NOMO-1 treated with DMSO at 0.1 percent for 48 hours (cell line): ENCODE measurements around the gene LRRC2.
A peak's percentile ranks its signal among the peaks of the same experiment; 100 is the strongest.
"Not testable (repeated sequence)": the region's sequence is repeated elsewhere in the genome, so short reads cannot be mapped to it uniquely, and the experiment has no call there.

Experiments used
- DNase-seq: peaks from one replicate; lab custom pipeline; 2025; ENCODE audit not compliant: unreplicated experiment; lab: John Stamatoyannopoulos, UW

LRRC2 gene

GRCh38 chr3:46500656-46501635 lies 65.2 kb downstream of the LRRC2 start:
- DNase-seq: peak; percentile 79

GRCh38 chr3:46498916-46499519 lies 67.1 kb downstream of the LRRC2 start:
- no peak for DNase-seq

GRCh38 chr3:46497556-46498265 lies 68.4 kb downstream of the LRRC2 start, which contains the start of gene RTP3:
Gene RTP3, plus strand, starts transcription at chr3:46497976. Its CDS starts 87 bp downstream, at chr3:46498063.
- no peak for DNase-seq

- peak; percentile 30 for DNase-seq
These were observed 69.2 kb downstream of the LRRC2 start for GRCh38 chr3:46496746-46497555.

- DNase-seq: no peak
These were observed 70.1 kb downstream of the LRRC2 start for GRCh38 chr3:46495901-46496456.

- DNase-seq: not testable (repeated sequence)
These were observed 71.6 kb downstream of the LRRC2 start for GRCh38 chr3:46494491-46494890.

- no peak for DNase-seq
These were observed 73.1 kb downstream of the LRRC2 start for GRCh38 chr3:46492890-46493547.

GRCh38 chr3:46491089-46492070 lies 74.7 kb downstream of the LRRC2 start:
- peak; percentile 7 for DNase-seq

- DNase-seq: no peak
These were observed 75.6 kb downstream of the LRRC2 start for GRCh38 chr3:46490338-46491084.

- no peak for DNase-seq
These were observed 76.2 kb downstream of the LRRC2 start for GRCh38 chr3:46489875-46490274.

- no peak for DNase-seq
These were observed 76.7 kb downstream of the LRRC2 start for GRCh38 chr3:46489381-46489780.

- peak; percentile 90 for DNase-seq
These were observed 77.3 kb downstream of the LRRC2 start for GRCh38 chr3:46488735-46489361.

- DNase-seq: no peak
These were observed 80.3 kb downstream of the LRRC2 start for GRCh38 chr3:46485779-46486175.

- no peak for DNase-seq
These were observed 81.0 kb downstream of the LRRC2 start for GRCh38 chr3:46484911-46485778.

- no peak for DNase-seq
These were observed 81.7 kb downstream of the LRRC2 start for GRCh38 chr3:46484388-46484787.

GRCh38 chr3:46483825-46484224 lies 82.3 kb downstream of the LRRC2 start:
- no peak for DNase-seq
